NB4 (cell line): ENCODE results near the gene RPL36.

Source experiments
- DNase-seq: peaks from one replicate; pipeline ENCODE4 v3.0.0; 2010; ENCODE audit warnings: low read depth
- H3K4me3 ChIP-seq: one replicate; pipeline ENCODE4 v1.5.1; 2011; ENCODE audit warnings: mild to moderate bottlenecking, low read depth, low read length, moderate library complexity
- CTCF ChIP-seq: IDR thresholded peaks from one replicate; pipeline ENCODE4 v1.5.1; 2012; ENCODE audit warnings: low read depth, low read length
- MAX ChIP-seq: IDR thresholded peaks from 2 replicates; pipeline ENCODE4 v1.6.1; 2011; ENCODE audit warnings: low read depth, low read length
- MYC ChIP-seq: IDR thresholded peaks from 2 replicates; pipeline ENCODE4 v1.6.1; 2011; ENCODE audit warnings: low read depth, low read length
- POLR2A ChIP-seq: IDR thresholded peaks from 2 replicates; pipeline ENCODE4 v1.6.1; 2011; ENCODE audit warnings: mild to moderate bottlenecking; ENCODE audit not compliant: insufficient read length; ENCODE audit errors: extremely low read depth

The RPL36 gene

GRCh38 chr19:5690955-5691821, 1.1 kb downstream of the RPL36 start:
- TF ChIP-seq MAX, result no peak; the same call in 1 of the 2 replicates
- no peak for TF ChIP-seq POLR2A
- TF ChIP-seq MYC, result no peak
- TF ChIP-seq CTCF, result no peak
- peak; percentile 59 for DNase-seq
- peak overlapping the region; percentile 85 for H3K4me3 ChIP-seq

- peak overlapping the region; percentile 85 for H3K4me3 ChIP-seq
- DNase-seq, result peak; percentile 34
- TF ChIP-seq MAX (no peak), POLR2A (peak; percentile 10)
These were observed 2.0 kb downstream of the RPL36 start for GRCh38 chr19:5691822-5692722.

- H3K4me3 ChIP-seq, result no peak overlapping the region
- DNase-seq, result peak; percentile 43
- TF ChIP-seq POLR2A (no peak), CTCF (no peak), MYC (no peak), MAX (no peak)
These were observed 2.7 kb downstream of the RPL36 start for GRCh38 chr19:5692723-5693194.

GRCh38 chr19:5693195-5694166, 3.4 kb downstream of the RPL36 start:
- H3K4me3 ChIP-seq, result no peak overlapping the region
- TF ChIP-seq MAX, result no peak
- TF ChIP-seq CTCF, result no peak
- TF ChIP-seq POLR2A, result peak; percentile 18
- TF ChIP-seq MYC, result no peak
- DNase-seq, result peak; percentile 25

GRCh38 chr19:5694167-5694955, 4.3 kb downstream of the RPL36 start:
- TF ChIP-seq POLR2A (no peak), MAX (no peak), MYC (no peak), CTCF (no peak)
- DNase-seq, result no peak

More at GRCh38 chr19:5694167-5694955, 4.3 kb downstream of the RPL36 start:
- no peak overlapping the region for H3K4me3 ChIP-seq
